Hindlimb muscle (tissue), 1 donor: ENCODE results near the gene FARS2. TPM values are rescaled to one million over a fixed set of nuclear protein-coding genes. Genes with fewer than 3 reads are reported as not detected.

Source experiments
- DNase-seq: peaks from one replicate; pipeline ENCODE4 v3.0.0-alpha.2; 2013
- polyA plus RNA-seq: library from polyadenylated mRNA; unstranded; fragments of 120-200 nt; gene quantifications from one replicate; pipeline ENCODE4 v1.2.1, GENCODE V29; 2013; ENCODE audit not compliant: insufficient read length

FARS2 gene
- polyA plus RNA-seq, 1 donor = 12.0 TPM

GRCh38 chr6:5326022-5326641 is 64.8 kb downstream of the FARS2 start:
- DNase-seq = no peak

- no peak for DNase-seq
Observed at GRCh38 chr6:5328800-5329199, 67.5 kb downstream of the FARS2 start.

GRCh38 chr6:5331845-5332442 is 70.6 kb downstream of the FARS2 start:
- no peak for DNase-seq

- DNase-seq = no peak
Observed at GRCh38 chr6:5333658-5334057, 72.3 kb downstream of the FARS2 start.

GRCh38 chr6:5334341-5334740 is 73.0 kb downstream of the FARS2 start:
- DNase-seq = no peak

- no peak for DNase-seq
Observed at GRCh38 chr6:5335020-5335419, 73.7 kb downstream of the FARS2 start.

GRCh38 chr6:5337573-5337972 is 76.3 kb downstream of the FARS2 start:
- DNase-seq = no peak

- DNase-seq = no peak
Observed at GRCh38 chr6:5338177-5338960, 77.1 kb downstream of the FARS2 start.

GRCh38 chr6:5339786-5340185 is 78.5 kb downstream of the FARS2 start:
- DNase-seq = no peak

GRCh38 chr6:5341845-5342244 is 80.5 kb downstream of the FARS2 start:
- DNase-seq = no peak

- DNase-seq = no peak
Observed at GRCh38 chr6:5343998-5344397, 82.7 kb downstream of the FARS2 start.

GRCh38 chr6:5345324-5345723 is 84.0 kb downstream of the FARS2 start:
- no peak for DNase-seq

- no peak for DNase-seq
Observed at GRCh38 chr6:5351552-5352210, 90.4 kb downstream of the FARS2 start.

GRCh38 chr6:5353971-5354370 is 92.7 kb downstream of the FARS2 start:
- no peak for DNase-seq

- no peak for DNase-seq
Observed at GRCh38 chr6:5357486-5357885, 96.2 kb downstream of the FARS2 start.

GRCh38 chr6:5359417-5359816 is 98.1 kb downstream of the FARS2 start:
- no peak for DNase-seq

GRCh38 chr6:5361396-5361795 is 100.1 kb downstream of the FARS2 start:
- peak; percentile 29 for DNase-seq

GRCh38 chr6:5365436-5366195 is 104.3 kb downstream of the FARS2 start:
- DNase-seq = no peak

GRCh38 chr6:5366941-5367340 is 105.6 kb downstream of the FARS2 start:
- DNase-seq = no peak

GRCh38 chr6:5367510-5367909 is 106.2 kb downstream of the FARS2 start:
- no peak for DNase-seq

- no peak for DNase-seq
Observed at GRCh38 chr6:5373430-5373829, 112.1 kb downstream of the FARS2 start.

GRCh38 chr6:5378331-5378730 is 117.0 kb downstream of the FARS2 start:
- DNase-seq = no peak
